ENCODE measurements around the gene CDV3. TPM values are rescaled to one million over a fixed set of nuclear protein-coding genes. Genes with fewer than 3 reads are reported as not detected.
A peak's percentile ranks its signal among the peaks of the same experiment; 100 is the strongest.

The CDV3 gene
- total and polyA plus RNA-seq, 10 of the 15 experiments (the other 5 are each of a cell fraction or from before 2014, with no cell fraction given) = 42.3 to 466 (median 136) TPM

DNA sequence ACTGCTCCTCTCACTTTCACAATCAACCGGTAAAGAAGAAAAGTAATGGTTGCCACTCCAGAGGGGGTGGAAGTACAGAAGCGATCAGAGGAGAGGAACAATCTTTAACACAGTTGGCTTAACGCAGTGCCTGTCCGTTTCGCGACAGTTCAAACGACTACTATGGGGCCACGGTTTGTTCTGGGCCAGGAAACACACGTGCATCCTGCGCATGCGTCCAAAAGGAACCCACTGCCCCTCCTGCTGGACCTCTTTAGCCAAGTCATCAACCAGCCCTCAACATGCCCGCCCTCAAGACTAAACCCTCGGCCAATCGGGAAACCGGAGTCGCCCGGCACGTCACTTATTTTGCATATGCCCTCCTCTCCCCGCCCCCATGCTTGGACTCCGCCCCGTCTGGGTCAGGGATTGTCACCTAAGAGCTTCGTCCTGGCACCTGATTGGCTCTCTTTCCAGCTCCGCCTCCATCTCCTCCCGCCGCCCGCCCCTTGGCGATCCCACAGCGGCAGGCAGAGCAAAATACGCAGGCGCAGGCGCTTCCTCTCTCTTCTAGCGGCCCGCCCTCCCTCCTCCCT is 345 bp upstream of the CDV3 start (continued):
- TF ChIP-seq REST (IDR thresholded peaks at IDR 0.05; ENCODE audit: low read depth, low read length) (no peak), EED (IDR thresholded peaks at IDR 0.05; ENCODE audit: low read depth) (no peak), ZNF217 (IDR thresholded peaks at IDR 0.05) (no peak), NR2F1 (conservative IDR thresholded peaks at IDR 0.05) (peak; percentile 70), SP1 (IDR thresholded peaks at IDR 0.05; ENCODE audit: low read depth, low read length) (peak; percentile 85), STAT3 (IDR thresholded peaks at IDR 0.05; ENCODE audit: low read depth, low read length) (no peak; the same call in 1 of the 2 replicates), GATAD2B (conservative IDR thresholded peaks at IDR 0.05; ENCODE audit: low read depth) (no peak), MYC (IDR thresholded peaks at IDR 0.05; ENCODE audit: insufficient read depth, insufficient read length, insufficient replicate concordance, low read length, severe bottlenecking) (no peak), ZNF622 (IDR thresholded peaks at IDR 0.05) (no peak), RELA (IDR thresholded peaks at IDR 0.05; ENCODE audit: borderline replicate concordance, partially characterized antibody) (no peak), RAD51 (IDR thresholded peaks at IDR 0.05) (no peak), IKZF1 (conservative IDR thresholded peaks at IDR 0.05) (no peak), BRCA1 (IDR thresholded peaks at IDR 0.05; ENCODE audit: low read depth, low read length) (no peak), ZNF207 (IDR thresholded peaks at IDR 0.05; ENCODE audit: borderline replicate concordance) (no peak; the same call in 1 of the 2 replicates), MEF2A (IDR thresholded peaks at IDR 0.05; ENCODE audit: insufficient read depth, low read depth, low read length) (no peak), YBX1 (IDR thresholded peaks at IDR 0.05) (no peak), RFX5 (IDR thresholded peaks at IDR 0.05; ENCODE audit: low read depth, low read length) (peak; percentile 77; the same call in 1 of the 2 replicates), IRF4 (IDR thresholded peaks at IDR 0.05; ENCODE audit: low read depth, low read length) (no peak), TCF7 (IDR thresholded peaks at IDR 0.05; ENCODE audit: borderline replicate concordance) (no peak), SUPT20H (IDR thresholded peaks at IDR 0.05; ENCODE audit: borderline replicate concordance, control insufficient read depth, low read depth, low read length) (no peak), NFIC (IDR thresholded peaks at IDR 0.05; ENCODE audit: low read depth, low read length) (no peak), MEF2B (IDR thresholded peaks at IDR 0.05; ENCODE audit: partially characterized antibody, poor library complexity, severe bottlenecking) (no peak), FOXM1 (IDR thresholded peaks at IDR 0.05; ENCODE audit: low read depth, low read length) (no peak), ATF2 (IDR thresholded peaks at IDR 0.05; ENCODE audit: low read length) (no peak), HDAC6 (IDR thresholded peaks at IDR 0.05; ENCODE audit: unreplicated experiment) (no peak)
- TF ChIP-seq, protein P1, sequence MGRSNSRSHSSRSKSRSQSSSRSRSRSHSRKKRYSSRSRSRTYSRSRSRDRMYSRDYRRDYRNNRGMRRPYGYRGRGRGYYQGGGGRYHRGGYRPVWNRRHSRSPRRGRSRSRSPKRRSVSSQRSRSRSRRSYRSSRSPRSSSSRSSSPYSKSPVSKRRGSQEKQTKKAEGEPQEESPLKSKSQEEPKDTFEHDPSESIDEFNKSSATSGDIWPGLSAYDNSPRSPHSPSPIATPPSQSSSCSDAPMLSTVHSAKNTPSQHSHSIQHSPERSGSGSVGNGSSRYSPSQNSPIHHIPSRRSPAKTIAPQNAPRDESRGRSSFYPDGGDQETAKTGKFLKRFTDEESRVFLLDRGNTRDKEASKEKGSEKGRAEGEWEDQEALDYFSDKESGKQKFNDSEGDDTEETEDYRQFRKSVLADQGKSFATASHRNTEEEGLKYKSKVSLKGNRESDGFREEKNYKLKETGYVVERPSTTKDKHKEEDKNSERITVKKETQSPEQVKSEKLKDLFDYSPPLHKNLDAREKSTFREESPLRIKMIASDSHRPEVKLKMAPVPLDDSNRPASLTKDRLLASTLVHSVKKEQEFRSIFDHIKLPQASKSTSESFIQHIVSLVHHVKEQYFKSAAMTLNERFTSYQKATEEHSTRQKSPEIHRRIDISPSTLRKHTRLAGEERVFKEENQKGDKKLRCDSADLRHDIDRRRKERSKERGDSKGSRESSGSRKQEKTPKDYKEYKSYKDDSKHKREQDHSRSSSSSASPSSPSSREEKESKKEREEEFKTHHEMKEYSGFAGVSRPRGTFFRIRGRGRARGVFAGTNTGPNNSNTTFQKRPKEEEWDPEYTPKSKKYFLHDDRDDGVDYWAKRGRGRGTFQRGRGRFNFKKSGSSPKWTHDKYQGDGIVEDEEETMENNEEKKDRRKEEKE (IDR thresholded peaks at IDR 0.05) = no peak

All from GM12878 (cell line).